Activated CD8-positive, alpha-beta memory T cell treated with anti-CD3 and anti-CD28 coated beads, Interleukin-2, amount 50 U/mL, for 48 hours (primary cell): ENCODE results near the gene NRROS.
"Not testable (repeated sequence)": the region's sequence is repeated elsewhere in the genome, so short reads cannot be mapped to it uniquely, and the experiment has no call there.

Experiments used
- DNase-seq: peaks from one replicate; pipeline ENCODE4 v3.0.0-alpha.2; 2020

Gene NRROS

GRCh38 chr3:196625331-196625730 is 14.2 kb upstream of the NRROS start:
- DNase-seq: no peak

GRCh38 chr3:196627918-196628231 is 11.6 kb upstream of the NRROS start:
- DNase-seq: no peak

- no peak for DNase-seq
These were observed 10.3 kb upstream of the NRROS start for GRCh38 chr3:196629228-196629627.

GRCh38 chr3:196631682-196632045 is 7.8 kb upstream of the NRROS start:
- no peak for DNase-seq

- DNase-seq: peak; percentile 92
These were observed 7.3 kb upstream of the NRROS start for GRCh38 chr3:196632046-196632751.

GRCh38 chr3:196633555-196634151 is 5.8 kb upstream of the NRROS start:
- no peak for DNase-seq

- no peak for DNase-seq
These were observed 5.3 kb upstream of the NRROS start for GRCh38 chr3:196634224-196634623.

- no peak for DNase-seq
These were observed 4.7 kb upstream of the NRROS start for GRCh38 chr3:196634829-196635228.

- no peak for DNase-seq
These were observed 2.8 kb upstream of the NRROS start for GRCh38 chr3:196636369-196637349.

- DNase-seq: not testable (repeated sequence)
These were observed 1.6 kb upstream of the NRROS start for GRCh38 chr3:196637941-196638340.

- DNase-seq: no peak
These were observed 522 bp upstream of the NRROS start for GRCh38 chr3:196638861-196639482.

GRCh38 chr3:196640297-196641018 is 964 bp downstream of the NRROS start:
- no peak for DNase-seq

- DNase-seq: no peak
These were observed 2.0 kb downstream of the NRROS start for GRCh38 chr3:196641333-196642054.

GRCh38 chr3:196642434-196642833 is 2.9 kb downstream of the NRROS start:
- no peak for DNase-seq

- no peak for DNase-seq
These were observed 3.8 kb downstream of the NRROS start for GRCh38 chr3:196643201-196643749.

- no peak for DNase-seq
These were observed 4.3 kb downstream of the NRROS start for GRCh38 chr3:196643761-196644160.

- no peak for DNase-seq
These were observed 5.6 kb downstream of the NRROS start for GRCh38 chr3:196645096-196645495.

- DNase-seq: no peak
These were observed 6.6 kb downstream of the NRROS start for GRCh38 chr3:196645897-196646665.

GRCh38 chr3:196646666-196647216 is 7.2 kb downstream of the NRROS start:
- DNase-seq: no peak

- DNase-seq: no peak
These were observed 11.3 kb downstream of the NRROS start for GRCh38 chr3:196650740-196651311.
